Occipital lobe (tissue), 2 donors: ENCODE data around the gene APCDD1L. TPM values are rescaled to one million over a fixed set of nuclear protein-coding genes. Genes with fewer than 3 reads are reported as not detected.
"Not testable (repeated sequence)": the region's sequence is repeated elsewhere in the genome, so short reads cannot be mapped to it uniquely, and the experiment has no call there.

Experiments
- DNase-seq: peaks from one replicate; lab custom pipeline; 2025; lab: John Stamatoyannopoulos, UW
- total RNA-seq: library from RNA; depleted of rRNA; stranded (reverse); fragments of >200 nt; gene quantifications from one replicate; pipeline ENCODE4 v1.2.3, GENCODE V29; 2014

APCDD1L gene
- total RNA-seq, 1 donor from 2014 or later = not detected

GRCh38 chr20:58446264-58446959 is 68.8 kb downstream of the APCDD1L start:
- no peak for DNase-seq

GRCh38 chr20:58444746-58445255 is 70.4 kb downstream of the APCDD1L start:
- no peak for DNase-seq

GRCh38 chr20:58441723-58442122 is 73.5 kb downstream of the APCDD1L start:
- no peak for DNase-seq

- DNase-seq = no peak
Observed at GRCh38 chr20:58440021-58440767, 75.0 kb downstream of the APCDD1L start.

GRCh38 chr20:58438970-58439808 is 76.0 kb downstream of the APCDD1L start:
- DNase-seq = no peak

- DNase-seq = no peak
Observed at GRCh38 chr20:58436868-58437645, 78.1 kb downstream of the APCDD1L start.

GRCh38 chr20:58435237-58435636 is 80.0 kb downstream of the APCDD1L start:
- no peak for DNase-seq

GRCh38 chr20:58434326-58434725 is 80.9 kb downstream of the APCDD1L start:
- DNase-seq = no peak

- no peak for DNase-seq
Observed at GRCh38 chr20:58433759-58434158, 81.4 kb downstream of the APCDD1L start.

GRCh38 chr20:58433029-58433647 is 82.1 kb downstream of the APCDD1L start:
- DNase-seq = no peak

GRCh38 chr20:58432186-58432954 is 82.8 kb downstream of the APCDD1L start:
- no peak for DNase-seq

- DNase-seq = no peak
Observed at GRCh38 chr20:58431134-58431533, 84.1 kb downstream of the APCDD1L start.

GRCh38 chr20:58429303-58429702 is 85.9 kb downstream of the APCDD1L start:
- no peak for DNase-seq

GRCh38 chr20:58428364-58428763 is 86.8 kb downstream of the APCDD1L start:
- no peak for DNase-seq

- not testable (repeated sequence) for DNase-seq
Observed at GRCh38 chr20:58427571-58427970, 87.6 kb downstream of the APCDD1L start.

GRCh38 chr20:58424218-58424969 is 90.8 kb downstream of the APCDD1L start:
- no peak for DNase-seq

- no peak for DNase-seq
Observed at GRCh38 chr20:58421497-58421850, 93.7 kb downstream of the APCDD1L start.

GRCh38 chr20:58420798-58421496 is 94.3 kb downstream of the APCDD1L start:
- no peak for DNase-seq
